NCI-H510A (cell line): ENCODE results near the gene TESMIN.

ENCODE experiments used
- DNase-seq: peaks from one replicate; lab custom pipeline; 2025; lab: John Stamatoyannopoulos, UW

The TESMIN gene, protein sequence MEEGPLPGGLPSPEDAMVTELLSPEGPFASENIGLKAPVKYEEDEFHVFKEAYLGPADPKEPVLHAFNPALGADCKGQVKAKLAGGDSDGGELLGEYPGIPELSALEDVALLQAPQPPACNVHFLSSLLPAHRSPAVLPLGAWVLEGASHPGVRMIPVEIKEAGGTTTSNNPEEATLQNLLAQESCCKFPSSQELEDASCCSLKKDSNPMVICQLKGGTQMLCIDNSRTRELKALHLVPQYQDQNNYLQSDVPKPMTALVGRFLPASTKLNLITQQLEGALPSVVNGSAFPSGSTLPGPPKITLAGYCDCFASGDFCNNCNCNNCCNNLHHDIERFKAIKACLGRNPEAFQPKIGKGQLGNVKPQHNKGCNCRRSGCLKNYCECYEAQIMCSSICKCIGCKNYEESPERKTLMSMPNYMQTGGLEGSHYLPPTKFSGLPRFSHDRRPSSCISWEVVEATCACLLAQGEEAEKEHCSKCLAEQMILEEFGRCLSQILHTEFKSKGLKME

DNA sequence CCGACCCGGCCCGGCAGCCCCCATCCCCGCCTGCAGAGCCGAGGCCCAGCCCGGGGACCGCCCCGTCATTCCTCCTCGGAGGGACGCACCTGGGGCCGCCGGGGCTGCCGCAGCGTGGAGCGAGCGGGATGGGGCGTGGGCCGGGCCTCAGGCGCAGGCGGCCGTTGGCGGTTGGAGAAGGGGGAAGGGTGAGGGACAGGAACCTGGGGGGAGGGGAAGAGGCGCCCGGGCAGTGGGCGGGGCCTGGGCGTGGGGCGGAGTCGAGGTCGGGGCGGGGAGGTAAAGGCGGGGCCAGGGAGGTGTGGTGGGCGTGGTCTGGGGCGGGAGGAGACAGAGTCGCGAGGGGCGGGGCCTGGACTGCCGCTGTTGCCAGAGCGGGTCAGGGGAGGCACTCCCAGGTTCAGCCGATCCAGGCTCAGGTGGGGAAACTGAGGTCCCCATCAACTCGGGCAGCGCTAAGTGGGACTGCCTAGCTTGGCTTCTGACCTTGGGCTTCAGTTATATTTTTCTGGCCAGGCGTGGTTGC lies at the start of gene TESMIN:
TSS of gene TESMIN (minus strand) at position 190 of the 526 bp plus-strand sequence. CDS start 860 bp downstream, outside the sequence.
- DNase-seq: peak; percentile 88

DNA sequence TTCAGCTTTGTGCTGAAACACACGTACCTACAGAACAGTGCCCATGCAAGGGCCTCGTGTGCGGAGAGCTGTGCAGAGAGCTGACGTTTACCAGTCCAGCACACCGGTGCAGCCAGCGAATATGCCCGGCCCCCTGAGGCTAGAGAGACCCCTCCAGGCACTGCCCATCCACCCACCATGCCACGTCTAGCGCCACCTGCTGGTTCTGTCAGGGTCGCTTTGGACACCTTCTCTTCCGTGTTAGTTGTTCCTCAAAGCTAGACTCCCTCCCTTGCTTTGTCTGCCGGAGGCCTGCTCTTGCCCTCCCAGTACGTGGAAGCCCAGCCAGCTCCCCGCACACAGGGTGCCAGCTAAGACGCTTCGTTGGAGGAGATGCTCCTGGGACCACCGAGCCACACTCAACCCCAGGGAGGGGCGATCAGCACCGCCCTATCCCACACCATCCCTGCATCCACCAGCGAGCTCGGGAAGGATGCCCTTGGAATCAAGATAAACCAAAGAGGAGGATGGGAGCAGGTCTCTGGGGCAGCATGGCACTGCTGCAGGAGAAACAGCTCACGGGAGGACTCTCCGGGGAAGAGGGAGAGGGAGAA lies 47.0 kb upstream of the TESMIN start:
- no peak for DNase-seq

DNA sequence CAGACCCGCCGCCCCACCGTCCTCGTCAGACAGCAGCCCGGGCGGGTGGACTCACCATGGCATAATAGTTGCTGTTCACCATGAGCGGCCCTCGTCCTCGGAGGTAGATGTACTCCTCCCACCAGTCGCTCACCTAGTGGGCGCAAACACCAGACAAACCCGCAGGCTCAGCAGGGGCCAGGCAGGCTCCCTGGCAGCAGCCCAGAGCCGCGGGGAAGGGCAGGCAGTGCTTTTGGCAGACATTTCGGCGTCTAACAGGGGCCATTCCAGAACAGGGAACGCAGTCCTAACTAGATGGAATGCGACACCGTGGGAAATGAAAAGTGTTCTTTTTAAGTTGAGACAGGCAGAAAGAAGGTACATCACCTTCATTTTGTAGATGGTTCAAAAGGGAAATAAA lies 45.5 kb upstream of the TESMIN start:
- no peak for DNase-seq

DNA sequence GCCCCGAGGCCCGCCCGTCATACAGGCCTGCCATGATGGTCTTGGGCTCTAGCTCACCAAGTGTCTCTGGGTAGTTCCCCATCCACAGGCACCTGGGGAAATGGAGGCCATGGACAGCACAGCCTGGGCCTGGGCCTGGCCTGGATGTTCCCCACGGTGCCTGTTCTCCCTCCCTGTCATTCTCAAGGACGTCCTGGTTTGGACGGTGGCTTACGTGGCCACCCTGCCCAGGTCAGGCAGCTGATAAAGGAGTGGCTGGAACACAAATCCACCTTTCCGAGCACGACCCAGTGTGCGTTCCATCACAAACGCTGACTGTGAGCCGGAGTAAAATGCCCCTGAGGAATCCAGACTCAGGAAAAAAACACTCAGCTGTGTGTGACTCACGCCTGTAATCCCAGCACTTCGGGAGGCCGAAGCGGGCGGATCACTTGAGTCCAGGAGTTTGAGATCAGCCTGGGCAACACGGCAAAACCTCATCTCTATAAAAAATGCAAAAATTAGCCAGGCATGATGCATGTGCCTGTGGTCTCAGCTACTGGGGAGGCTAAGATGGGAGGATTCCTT lies 41.2 kb upstream of the TESMIN start:
- DNase-seq: no peak

DNA sequence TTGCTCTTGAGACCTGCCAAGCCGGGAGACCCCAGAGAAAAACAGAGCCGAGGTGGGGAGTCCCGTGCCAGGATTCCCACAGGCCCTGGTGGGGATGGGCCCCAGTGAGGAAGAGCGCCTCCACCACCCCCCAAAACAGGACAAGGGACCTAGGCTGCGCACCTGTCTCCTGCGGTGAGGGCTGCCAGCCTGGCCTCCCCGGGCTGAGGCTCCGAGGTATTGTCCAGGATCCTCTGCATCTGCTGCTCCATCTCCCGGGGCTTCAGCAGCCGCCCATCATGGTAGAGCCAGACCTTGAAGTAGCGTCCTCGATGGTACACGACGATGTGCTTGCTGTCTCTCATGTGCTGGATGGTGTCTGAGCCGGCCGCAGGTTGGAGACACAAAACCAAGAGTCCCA lies 33.3 kb upstream of the TESMIN start:
- no peak for DNase-seq

DNA sequence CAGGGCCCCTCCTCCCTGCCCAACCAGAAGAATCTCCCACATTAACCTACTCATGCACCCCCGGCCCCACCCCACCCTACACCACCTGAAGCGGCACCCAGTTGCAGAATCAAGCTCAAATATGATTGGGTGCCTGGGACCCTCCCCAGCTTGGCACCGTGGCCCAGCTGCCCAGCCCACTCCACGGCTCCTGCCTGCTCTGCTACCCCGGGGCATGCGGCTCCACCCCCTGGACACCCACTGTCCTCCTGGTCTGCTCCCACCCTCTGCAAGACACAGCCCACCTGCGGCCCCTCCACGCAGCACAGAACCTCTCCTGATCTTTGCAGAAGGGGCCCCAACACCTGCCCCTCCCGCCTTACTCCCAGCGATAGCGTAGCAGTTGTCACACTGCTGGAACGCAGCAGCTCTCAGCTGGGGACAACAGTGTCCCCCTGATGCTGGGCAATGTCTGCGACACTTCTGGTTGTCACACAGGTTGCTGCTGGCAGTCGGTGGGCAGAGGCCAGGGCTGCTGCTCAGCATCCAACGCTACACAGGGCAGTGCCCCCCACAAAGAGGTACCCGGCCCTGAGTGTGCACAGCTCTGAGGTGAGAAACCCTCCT lies 32.0 kb upstream of the TESMIN start:
- no peak for DNase-seq

DNA sequence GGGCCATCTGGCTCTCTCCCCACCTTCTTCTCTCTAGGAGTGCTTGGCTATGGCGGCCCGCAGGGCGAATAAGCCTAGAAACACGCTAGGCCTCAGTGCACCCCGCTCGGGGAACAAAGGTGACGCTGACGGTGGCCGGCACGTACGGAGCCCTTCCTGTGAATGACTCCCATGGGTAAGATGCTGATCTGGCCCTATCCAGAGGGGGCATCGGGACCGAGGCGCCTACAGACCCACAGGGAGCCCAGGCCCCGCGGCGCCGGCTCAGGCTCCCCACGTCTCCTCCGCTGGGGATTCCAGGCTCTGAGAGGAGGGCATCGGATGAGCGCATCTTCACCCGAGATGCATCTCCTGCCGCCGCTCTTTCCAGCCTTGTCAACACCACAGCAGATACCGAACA lies 31.4 kb upstream of the TESMIN start:
- DNase-seq: no peak

DNA sequence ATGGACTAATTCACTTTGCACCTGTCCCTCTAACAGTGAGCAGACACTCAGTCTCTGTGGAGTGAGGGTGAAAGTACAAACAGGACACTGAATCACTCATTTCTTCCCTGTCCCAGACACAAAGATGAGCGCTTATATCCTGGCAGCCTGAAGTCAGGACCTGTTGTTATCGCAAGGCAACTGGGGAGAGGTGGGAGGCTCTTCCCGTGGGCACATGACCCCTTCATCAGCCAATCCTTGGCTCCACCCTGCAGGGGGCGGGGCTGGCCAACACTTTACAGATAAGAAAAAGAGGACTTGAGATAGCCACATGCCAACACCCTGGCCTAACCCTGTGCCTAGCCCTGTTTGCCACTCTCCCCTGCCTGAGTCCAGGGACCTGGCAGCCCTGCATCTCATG lies 29.5 kb upstream of the TESMIN start:
- DNase-seq: no peak

DNA sequence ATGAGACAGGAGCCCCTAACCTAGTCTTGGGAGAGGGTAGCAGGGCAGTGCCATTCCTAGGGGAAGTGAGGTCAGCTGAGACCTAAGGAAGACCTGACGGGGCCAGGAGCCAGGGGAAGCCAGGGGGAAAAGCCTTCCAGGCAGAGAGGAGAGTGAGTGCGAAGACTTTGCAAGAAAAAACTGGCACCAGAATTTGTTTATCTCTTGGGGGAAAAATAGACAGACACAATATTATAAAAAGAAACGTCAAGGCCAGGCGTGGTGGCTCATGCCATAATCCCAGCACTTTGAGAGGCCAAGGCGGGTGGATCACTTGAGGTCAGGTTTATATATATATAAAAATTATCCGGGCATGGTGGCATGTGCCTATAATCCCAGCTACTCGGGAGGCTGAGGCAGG lies 26.9 kb upstream of the TESMIN start:
- no peak for DNase-seq

DNA sequence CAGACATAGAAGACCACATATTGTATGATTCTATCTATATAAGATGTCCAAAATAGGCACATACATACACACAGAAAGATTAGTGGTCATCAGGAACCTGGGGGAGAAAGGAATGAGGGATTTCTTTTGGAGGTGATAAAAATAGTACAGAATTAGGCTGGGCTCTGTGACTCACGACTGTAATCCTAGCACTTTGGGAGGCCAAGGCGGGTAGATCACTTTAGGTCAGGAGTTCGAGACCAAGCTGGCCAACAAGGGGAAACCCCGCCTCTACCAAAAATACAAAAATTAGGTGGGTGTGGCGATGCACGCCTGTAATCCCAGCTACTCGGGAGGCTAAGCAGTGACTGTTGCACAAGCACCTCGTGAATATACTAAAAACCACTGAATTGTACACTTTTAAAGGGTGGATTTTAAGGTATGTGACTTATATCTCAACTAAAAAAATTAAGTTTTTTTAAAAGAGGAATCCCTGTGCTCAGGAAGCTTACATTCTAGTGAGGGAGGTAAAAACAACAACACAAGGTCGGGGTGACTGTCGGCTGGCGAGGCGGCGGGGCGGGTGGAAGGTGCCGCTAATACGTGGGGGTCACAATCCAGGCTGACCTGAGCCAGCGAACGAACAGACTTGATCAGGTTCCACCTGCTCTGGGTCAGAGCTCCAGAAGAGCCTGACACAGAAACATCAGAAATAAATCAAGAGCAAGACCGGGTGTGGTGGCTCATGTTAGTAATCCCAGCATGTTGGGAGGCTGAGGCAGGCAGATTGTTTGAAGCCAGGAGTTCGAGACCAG lies 25.3 kb upstream of the TESMIN start:
- DNase-seq: no peak

DNA sequence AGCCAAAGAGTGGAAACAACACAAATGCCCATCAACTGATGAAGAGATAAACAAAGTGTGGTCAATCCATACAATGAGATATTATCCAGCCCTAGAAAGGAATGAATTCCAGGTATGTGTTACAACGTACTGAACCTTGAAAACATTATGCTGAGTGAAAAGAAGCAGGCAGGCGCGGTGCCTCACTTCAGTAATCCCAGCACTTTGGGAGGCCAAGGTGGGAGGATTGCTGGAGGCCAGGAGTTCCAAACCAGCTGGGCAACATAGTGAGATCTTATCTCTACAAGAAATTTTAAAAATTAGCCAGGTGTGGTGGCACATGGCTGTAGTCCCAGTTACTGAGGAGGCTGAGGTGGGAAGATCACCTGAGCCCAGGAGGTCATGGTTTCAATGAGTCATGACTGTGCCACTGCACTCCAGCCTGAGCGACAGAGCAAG lies 24.6 kb upstream of the TESMIN start:
- DNase-seq: no peak

DNA sequence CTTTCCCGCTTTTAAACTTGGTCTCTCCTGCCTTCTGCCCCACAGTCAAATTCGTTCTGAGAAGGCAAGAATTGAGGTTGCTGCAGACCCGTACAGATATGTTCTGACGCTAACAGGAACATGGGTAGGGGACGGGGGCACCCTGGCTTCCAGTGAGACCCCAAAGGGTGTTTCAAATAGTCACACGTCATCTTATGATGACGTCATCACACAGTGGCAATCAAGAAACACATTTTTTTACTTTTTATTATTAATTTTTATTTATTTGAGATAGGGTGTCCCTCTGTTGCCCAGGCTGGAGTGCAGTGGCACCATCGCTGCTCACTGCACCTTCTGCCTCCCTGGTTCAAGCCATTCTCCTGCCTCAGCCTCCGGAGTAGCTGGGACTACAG lies 22.9 kb upstream of the TESMIN start:
- no peak for DNase-seq

DNA sequence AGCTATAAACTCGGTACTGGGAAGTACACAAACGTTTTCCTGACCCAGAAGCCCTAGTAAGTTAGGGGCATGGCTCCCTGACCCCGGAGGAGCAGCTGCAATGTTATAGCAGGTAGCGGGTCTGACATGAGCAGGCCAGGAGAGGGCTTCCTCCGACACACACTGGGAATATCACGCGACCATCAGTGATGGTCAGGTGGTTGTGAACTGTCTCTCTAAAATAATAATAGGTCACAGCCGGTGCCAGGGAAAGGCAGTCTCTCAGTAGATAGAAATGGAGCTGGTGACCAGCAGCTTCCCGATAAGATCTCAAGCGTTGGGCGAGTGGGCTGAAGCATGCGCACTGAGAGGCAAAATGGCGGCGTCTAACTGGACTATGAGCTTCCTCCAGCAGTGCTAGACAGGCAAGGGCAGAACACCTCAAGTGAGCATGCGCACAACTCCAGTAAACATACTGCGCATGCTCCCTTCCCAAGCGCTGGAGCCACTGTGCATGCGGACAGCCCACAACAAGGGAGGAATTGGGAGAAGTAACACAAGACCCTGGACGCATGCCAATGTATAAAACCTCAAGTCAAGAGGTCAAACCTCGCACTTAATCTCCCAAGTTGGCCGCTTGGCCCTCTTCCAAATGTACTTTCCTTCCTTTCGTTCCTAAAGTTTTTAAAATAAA lies 22.3 kb upstream of the TESMIN start:
- no peak for DNase-seq

DNA sequence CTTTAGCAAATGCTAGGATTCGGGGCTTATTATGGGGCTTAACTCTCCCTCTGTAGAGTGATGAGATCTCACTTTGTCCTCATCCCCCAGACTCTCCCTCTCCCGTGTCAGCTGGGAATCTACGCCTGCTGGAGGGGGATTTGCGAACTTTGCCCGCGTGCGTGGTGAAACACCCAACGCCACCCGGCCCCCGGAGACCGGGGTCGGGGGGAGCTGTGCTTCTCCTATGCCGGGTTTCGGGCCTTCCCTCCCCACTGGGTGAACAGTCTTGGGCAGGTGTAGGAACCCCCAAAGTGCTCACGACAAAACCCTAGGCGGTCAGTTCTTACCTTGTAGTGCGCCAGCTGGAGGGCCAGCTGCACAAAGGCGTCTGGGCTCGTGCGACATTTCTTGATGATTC lies 21.6 kb upstream of the TESMIN start:
- no peak for DNase-seq

DNA sequence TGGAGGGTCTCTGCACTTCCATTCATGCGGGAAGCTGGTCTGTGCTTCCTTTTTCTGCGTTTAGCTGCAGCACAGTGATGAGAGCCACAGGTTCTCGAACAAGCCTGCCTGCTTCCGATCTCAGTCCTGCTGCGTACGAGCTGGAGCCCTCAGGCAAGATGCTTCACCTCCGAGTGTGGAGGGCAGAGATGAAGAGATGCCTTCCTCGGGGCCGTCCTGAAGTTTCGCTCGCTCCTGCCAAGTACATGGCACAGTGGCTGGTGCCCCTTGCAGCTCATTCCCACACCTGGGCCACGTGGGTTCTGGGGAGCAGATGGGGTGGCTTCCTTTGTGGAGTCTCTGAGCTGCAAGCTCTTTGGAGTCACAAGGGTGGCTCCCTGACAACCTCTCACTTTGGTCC lies 19.5 kb upstream of the TESMIN start:
- no peak for DNase-seq

DNA sequence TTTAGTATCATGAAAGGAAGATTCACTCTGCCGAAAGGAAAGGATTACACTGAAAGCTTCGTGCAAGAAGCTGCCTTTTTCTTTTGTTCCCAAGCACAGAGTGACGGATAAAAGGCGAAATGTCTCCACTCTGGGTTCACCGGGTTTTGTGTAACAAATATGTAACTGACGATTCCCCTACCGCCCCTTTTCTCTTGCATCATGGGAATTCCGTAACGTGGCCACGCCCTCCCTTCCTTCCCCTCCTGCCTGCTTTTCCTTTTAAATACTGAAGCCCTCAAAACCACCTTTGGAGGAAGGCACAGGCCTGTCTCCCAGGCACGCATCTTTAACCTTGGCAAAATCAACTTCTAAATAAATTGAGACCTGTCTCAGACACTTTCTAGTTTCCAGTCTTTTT lies 16.4 kb upstream of the TESMIN start:
- no peak for DNase-seq

DNA sequence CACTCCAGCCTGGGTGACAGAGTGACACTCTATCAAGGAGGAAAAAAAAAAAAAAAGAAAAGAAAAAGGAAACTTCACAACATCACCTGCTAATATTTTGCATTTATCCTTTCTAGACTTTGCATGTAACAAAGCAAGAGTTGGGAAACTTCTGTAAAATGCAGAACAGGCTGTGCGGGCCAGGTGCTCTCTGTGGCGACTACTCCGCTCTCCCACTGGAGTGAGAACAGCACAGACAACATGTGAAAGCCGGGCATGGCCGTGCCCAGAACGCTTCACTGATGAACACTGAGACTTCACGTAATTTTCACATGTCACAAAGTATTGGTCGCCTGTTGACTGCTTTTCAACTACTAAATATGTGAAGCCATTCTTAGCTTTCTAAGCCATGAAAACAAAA lies 15.5 kb upstream of the TESMIN start:
- DNase-seq: no peak

DNA sequence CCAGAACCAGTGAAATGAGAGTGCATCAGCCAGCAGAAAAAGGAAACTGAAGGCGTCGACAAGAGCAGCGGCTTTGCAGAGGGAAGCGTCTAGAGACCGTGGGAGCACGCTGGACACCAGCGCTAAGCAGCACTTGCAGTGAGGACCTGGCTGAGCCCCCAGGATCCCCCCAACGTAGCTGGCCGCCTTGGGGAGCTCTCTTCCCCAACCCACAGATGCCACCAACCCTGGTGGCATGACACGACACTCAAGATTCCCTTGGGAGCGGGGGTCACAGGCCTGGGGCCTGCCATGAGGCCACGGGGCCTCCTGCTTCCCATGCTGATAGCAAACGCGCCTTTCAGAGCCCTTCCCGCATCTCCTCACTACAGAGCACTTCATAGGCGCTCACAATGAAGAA lies 13.4 kb upstream of the TESMIN start:
- no peak for DNase-seq

DNA sequence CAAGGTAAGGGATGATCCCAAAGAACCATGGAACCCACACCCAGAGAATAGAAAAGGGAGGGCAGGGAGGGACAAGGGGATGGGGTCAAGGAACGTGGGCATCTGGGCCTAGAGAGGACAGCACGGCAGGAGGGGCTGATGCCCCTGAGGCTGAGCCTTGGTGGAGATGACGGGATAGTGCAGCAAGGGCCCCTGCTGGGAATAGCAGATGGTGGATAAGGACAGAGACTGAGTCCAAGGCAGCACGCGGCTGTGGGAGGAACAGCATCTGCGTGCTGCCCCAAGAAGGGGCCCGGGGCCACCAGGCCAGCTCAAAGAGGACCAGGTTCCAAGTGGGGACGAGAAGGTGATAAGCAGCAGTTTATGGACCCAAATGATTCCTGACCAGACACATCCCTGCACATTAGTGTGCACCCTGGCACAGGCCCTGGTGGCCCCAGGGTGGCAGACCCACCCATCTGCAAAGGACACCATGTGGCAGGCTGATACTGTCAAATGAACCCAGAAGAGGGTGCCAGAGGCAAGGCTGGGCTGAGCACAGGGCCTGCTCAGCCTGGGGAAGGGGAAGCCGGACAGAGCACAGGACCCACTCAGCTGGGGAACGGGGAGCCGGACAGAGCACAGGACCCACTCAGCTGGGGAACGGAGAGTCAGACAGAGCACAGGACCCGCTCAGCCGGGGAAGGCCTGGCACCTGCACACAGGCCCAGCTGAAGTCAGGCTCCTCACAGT lies 12.8 kb upstream of the TESMIN start:
- no peak for DNase-seq

DNA sequence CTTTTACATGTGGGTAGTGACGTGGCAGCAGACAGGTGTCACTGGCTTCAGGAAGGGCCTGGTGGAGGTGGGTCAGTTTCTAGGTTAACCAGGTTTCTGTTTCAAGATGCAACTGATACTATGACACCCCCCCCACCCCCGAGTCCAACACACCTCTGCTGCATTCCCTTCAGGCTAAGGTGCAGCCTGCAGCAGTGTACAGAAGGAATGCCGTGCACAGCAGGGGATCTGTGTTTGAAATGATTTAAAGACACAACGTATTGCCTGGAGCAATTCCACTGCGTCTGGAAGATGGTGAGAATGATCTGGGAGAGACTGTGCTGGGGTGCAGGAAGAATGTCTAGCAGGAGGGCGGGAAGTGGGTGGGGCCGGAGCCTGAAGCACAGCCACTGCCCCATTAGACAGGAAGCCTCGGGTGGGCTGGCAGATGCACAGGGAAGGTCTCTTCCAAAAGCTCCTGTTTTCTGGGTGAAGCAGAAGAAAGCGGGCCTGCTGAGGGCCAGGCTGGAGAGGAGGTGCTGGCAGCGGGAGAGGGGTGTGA lies 11.9 kb upstream of the TESMIN start:
- DNase-seq: no peak
